ENCODE measurements around the gene TCAF1.

Gene TCAF1

GRCh38 chr7:143914938-143915652 lies 13.1 kb upstream of the TCAF1 start:
- Histone ChIP-seq H3K36me3 (ENCODE audit: insufficient read depth, low read length) (no peaks in the 10 kb centered on the region), H3K4me1 (ENCODE audit: insufficient read depth, low read length) (peaks cover 3% of the 10 kb centered on the region), H3K4me3 (ENCODE audit: low read depth in 1 of 2, low read length in 2 of 2) (no peak overlapping the region), H3K27me3 (ENCODE audit: control insufficient read depth in 1 of 2, insufficient read depth in 2 of 2, low read length in 2 of 2) (no peaks in the 10 kb centered on the region), H3K9ac (ENCODE audit: low read length) (no peak overlapping the region), H3K9me3 (ENCODE audit: low read length) (no peaks in the 10 kb centered on the region), H3K27ac (ENCODE audit: low read depth, low read length) (no peak overlapping the region)

GRCh38 chr7:143913945-143914615 lies 12.1 kb upstream of the TCAF1 start:
- Histone ChIP-seq H3K9me3 (ENCODE audit: low read length) (no peaks in the 10 kb centered on the region), H3K9ac (ENCODE audit: low read length) (no peak overlapping the region), H3K4me1 (ENCODE audit: insufficient read depth, low read length) (peaks cover 5% of the 10 kb centered on the region), H3K27me3 (ENCODE audit: control insufficient read depth in 1 of 2, insufficient read depth in 2 of 2, low read length in 2 of 2) (no peaks in the 10 kb centered on the region), H3K27ac (ENCODE audit: low read depth, low read length) (no peak overlapping the region), H3K36me3 (ENCODE audit: insufficient read depth, low read length) (no peaks in the 10 kb centered on the region), H3K4me3 (ENCODE audit: low read depth in 1 of 2, low read length in 2 of 2) (no peak overlapping the region)

- no peak overlapping the region for H3K9ac ChIP-seq (ENCODE audit: low read length)
- peaks cover 5% of the 10 kb centered on the region for H3K4me1 ChIP-seq (ENCODE audit: insufficient read depth, low read length)
- H3K27ac ChIP-seq (ENCODE audit: low read depth, low read length): no peak overlapping the region
- H3K27me3 ChIP-seq (ENCODE audit: control insufficient read depth in 1 of 2, insufficient read depth in 2 of 2, low read length in 2 of 2): no peaks in the 10 kb centered on the region
- no peaks in the 10 kb centered on the region for H3K9me3 ChIP-seq (ENCODE audit: low read length)
- H3K4me3 ChIP-seq (ENCODE audit: low read depth in 1 of 2, low read length in 2 of 2): no peak overlapping the region
- no peaks in the 10 kb centered on the region for H3K36me3 ChIP-seq (ENCODE audit: insufficient read depth, low read length)
These were observed 8.7 kb upstream of the TCAF1 start for GRCh38 chr7:143910473-143911248.

- no peak overlapping the region for H3K27ac ChIP-seq (ENCODE audit: low read depth, low read length)
- H3K27me3 ChIP-seq (ENCODE audit: control insufficient read depth in 1 of 2, insufficient read depth in 2 of 2, low read length in 2 of 2): no peaks in the 10 kb centered on the region
- no peak overlapping the region for H3K9ac ChIP-seq (ENCODE audit: low read length)
- no peaks in the 10 kb centered on the region for H3K9me3 ChIP-seq (ENCODE audit: low read length)
- peaks cover 5% of the 10 kb centered on the region for H3K4me1 ChIP-seq (ENCODE audit: insufficient read depth, low read length)
- no peak overlapping the region for H3K4me3 ChIP-seq (ENCODE audit: low read depth in 1 of 2, low read length in 2 of 2)
- no peaks in the 10 kb centered on the region for H3K36me3 ChIP-seq (ENCODE audit: insufficient read depth, low read length)
These were observed 7.9 kb upstream of the TCAF1 start for GRCh38 chr7:143909863-143910262.

- Histone ChIP-seq H3K9me3 (ENCODE audit: low read length) (no peaks in the 10 kb centered on the region), H3K27me3 (ENCODE audit: control insufficient read depth in 1 of 2, insufficient read depth in 2 of 2, low read length in 2 of 2) (no peaks in the 10 kb centered on the region), H3K36me3 (ENCODE audit: insufficient read depth, low read length) (no peaks in the 10 kb centered on the region), H3K9ac (ENCODE audit: low read length) (no peak overlapping the region), H3K4me3 (ENCODE audit: low read depth in 1 of 2, low read length in 2 of 2) (no peak overlapping the region), H3K4me1 (ENCODE audit: insufficient read depth, low read length) (peaks cover 5% of the 10 kb centered on the region), H3K27ac (ENCODE audit: low read depth, low read length) (peak overlapping the region; percentile 24)
These were observed 6.1 kb upstream of the TCAF1 start for GRCh38 chr7:143908120-143908519.

GRCh38 chr7:143906895-143907294 lies 4.9 kb upstream of the TCAF1 start:
- Histone ChIP-seq H3K27me3 (ENCODE audit: control insufficient read depth in 1 of 2, insufficient read depth in 2 of 2, low read length in 2 of 2) (no peaks in the 10 kb centered on the region), H3K4me1 (ENCODE audit: insufficient read depth, low read length) (peaks cover 5% of the 10 kb centered on the region), H3K9me3 (ENCODE audit: low read length) (no peaks in the 10 kb centered on the region), H3K4me3 (ENCODE audit: low read depth in 1 of 2, low read length in 2 of 2) (no peak overlapping the region), H3K27ac (ENCODE audit: low read depth, low read length) (no peak overlapping the region), H3K36me3 (ENCODE audit: insufficient read depth, low read length) (no peaks in the 10 kb centered on the region), H3K9ac (ENCODE audit: low read length) (no peak overlapping the region)

- H3K9ac ChIP-seq (ENCODE audit: low read length): no peak overlapping the region
- peaks cover 5% of the 10 kb centered on the region for H3K4me1 ChIP-seq (ENCODE audit: insufficient read depth, low read length)
- H3K27ac ChIP-seq (ENCODE audit: low read depth, low read length): no peak overlapping the region
- no peaks in the 10 kb centered on the region for H3K36me3 ChIP-seq (ENCODE audit: insufficient read depth, low read length)
- no peak overlapping the region for H3K4me3 ChIP-seq (ENCODE audit: low read depth in 1 of 2, low read length in 2 of 2)
- H3K27me3 ChIP-seq (ENCODE audit: control insufficient read depth in 1 of 2, insufficient read depth in 2 of 2, low read length in 2 of 2): no peaks in the 10 kb centered on the region
- H3K9me3 ChIP-seq (ENCODE audit: low read length): no peaks in the 10 kb centered on the region
These were observed 4.2 kb upstream of the TCAF1 start for GRCh38 chr7:143906151-143906550.

- Histone ChIP-seq H3K9me3 (ENCODE audit: low read length) (no peaks in the 10 kb centered on the region), H3K4me1 (ENCODE audit: insufficient read depth, low read length) (peaks cover 11% of the 10 kb centered on the region), H3K9ac (ENCODE audit: low read length) (no peak overlapping the region), H3K27me3 (ENCODE audit: control insufficient read depth in 1 of 2, insufficient read depth in 2 of 2, low read length in 2 of 2) (no peaks in the 10 kb centered on the region), H3K4me3 (ENCODE audit: low read depth in 1 of 2, low read length in 2 of 2) (no peak overlapping the region), H3K27ac (ENCODE audit: low read depth, low read length) (no peak overlapping the region), H3K36me3 (ENCODE audit: insufficient read depth, low read length) (no peaks in the 10 kb centered on the region)
These were observed 3.5 kb upstream of the TCAF1 start for GRCh38 chr7:143905509-143905908.

GRCh38 chr7:143902332-143902899 lies 440 bp upstream of the TCAF1 start:
- Histone ChIP-seq H3K4me3 (ENCODE audit: low read depth in 1 of 2, low read length in 2 of 2) (no peak overlapping the region), H3K4me1 (ENCODE audit: insufficient read depth, low read length) (peaks cover 25% of the 10 kb centered on the region), H3K9me3 (ENCODE audit: low read length) (no peaks in the 10 kb centered on the region), H3K27me3 (ENCODE audit: control insufficient read depth in 1 of 2, insufficient read depth in 2 of 2, low read length in 2 of 2) (no peaks in the 10 kb centered on the region), H3K27ac (ENCODE audit: low read depth, low read length) (peak overlapping the region; percentile 83), H3K36me3 (ENCODE audit: insufficient read depth, low read length) (no peaks in the 10 kb centered on the region), H3K9ac (ENCODE audit: low read length) (no peak overlapping the region)

GRCh38 chr7:143901332-143901667 lies 676 bp downstream of the TCAF1 start:
- no peaks in the 10 kb centered on the region for H3K9me3 ChIP-seq (ENCODE audit: low read length)
- peaks cover 25% of the 10 kb centered on the region for H3K4me1 ChIP-seq (ENCODE audit: insufficient read depth, low read length)
- H3K4me3 ChIP-seq (ENCODE audit: low read depth in 1 of 2, low read length in 2 of 2): peak overlapping the region; percentile 69 to 98
- H3K9ac ChIP-seq (ENCODE audit: low read length): peak overlapping the region; percentile 94
- H3K27me3 ChIP-seq (ENCODE audit: control insufficient read depth in 1 of 2, insufficient read depth in 2 of 2, low read length in 2 of 2): no peaks in the 10 kb centered on the region
- no peaks in the 10 kb centered on the region for H3K36me3 ChIP-seq (ENCODE audit: insufficient read depth, low read length)
- H3K27ac ChIP-seq (ENCODE audit: low read depth, low read length): peak overlapping the region; percentile 83

- peak overlapping the region; percentile 49 for H3K9ac ChIP-seq (ENCODE audit: low read length)
- H3K4me1 ChIP-seq (ENCODE audit: insufficient read depth, low read length): peaks cover 25% of the 10 kb centered on the region
- peak overlapping the region; percentile 83 for H3K27ac ChIP-seq (ENCODE audit: low read depth, low read length)
- H3K4me3 ChIP-seq (ENCODE audit: low read depth in 1 of 2, low read length in 2 of 2): peak overlapping the region; percentile 20 to 98
- no peaks in the 10 kb centered on the region for H3K27me3 ChIP-seq (ENCODE audit: control insufficient read depth in 1 of 2, insufficient read depth in 2 of 2, low read length in 2 of 2)
- no peaks in the 10 kb centered on the region for H3K36me3 ChIP-seq (ENCODE audit: insufficient read depth, low read length)
- H3K9me3 ChIP-seq (ENCODE audit: low read length): no peaks in the 10 kb centered on the region
These were observed 1.7 kb downstream of the TCAF1 start for GRCh38 chr7:143900230-143900766.

All from muscle layer of colon (tissue), 2 donors.